ENCODE results near the gene GRID1. TPM values are rescaled to one million over a fixed set of nuclear protein-coding genes. Genes with fewer than 3 reads are reported as not detected.

Gene GRID1
- total RNA-seq, 1 donor from 2014 or later = 0.22 TPM

GRCh38 chr10:86192147-86192546 lies 174.4 kb downstream of the GRID1 start:
- no peak overlapping the region for H3K27ac Mint-ChIP-seq
- no peak overlapping the region for H3K4me3 Mint-ChIP-seq (ENCODE audit: low read depth)
- DNase-seq (ENCODE audit: low spot score, unreplicated experiment) = no peak
- no peaks in the 10 kb centered on the region for H3K4me1 Mint-ChIP-seq (ENCODE audit: low read depth)
- TF ChIP-seq CTCF (IDR thresholded peaks at IDR 0.05; ENCODE audit: unreplicated experiment) = no peak
- no peaks in the 10 kb centered on the region for H3K9me3 Mint-ChIP-seq (ENCODE audit: low read depth)
- H3K27me3 Mint-ChIP-seq = peaks cover 23% of the 10 kb centered on the region
- H3K36me3 Mint-ChIP-seq (ENCODE audit: insufficient read depth) = no peaks in the 10 kb centered on the region

GRCh38 chr10:86191686-86192085 lies 174.9 kb downstream of the GRID1 start:
- Mint-ChIP-seq H3K27me3 (peaks cover 18% of the 10 kb centered on the region), H3K4me1 (ENCODE audit: low read depth) (no peaks in the 10 kb centered on the region)

GRCh38 chr10:86191166-86191565 lies 175.4 kb downstream of the GRID1 start:
- peaks cover 1% of the 10 kb centered on the region for H3K9me3 Mint-ChIP-seq (ENCODE audit: low read depth)
- DNase-seq (ENCODE audit: low spot score, unreplicated experiment) = no peak
- no peaks in the 10 kb centered on the region for H3K4me1 Mint-ChIP-seq (ENCODE audit: low read depth)
- H3K27ac Mint-ChIP-seq = no peak overlapping the region
- H3K4me3 Mint-ChIP-seq (ENCODE audit: low read depth) = no peak overlapping the region
- H3K27me3 Mint-ChIP-seq = peaks cover 16% of the 10 kb centered on the region
- no peaks in the 10 kb centered on the region for H3K36me3 Mint-ChIP-seq (ENCODE audit: insufficient read depth)
- TF ChIP-seq CTCF (IDR thresholded peaks at IDR 0.05; ENCODE audit: unreplicated experiment) = no peak

More at GRCh38 chr10:86191686-86192085, 174.9 kb downstream of the GRID1 start:
- no peak for DNase-seq (ENCODE audit: low spot score, unreplicated experiment)
- Mint-ChIP-seq H3K36me3 (ENCODE audit: insufficient read depth) (no peaks in the 10 kb centered on the region), H3K4me3 (ENCODE audit: low read depth) (no peak overlapping the region), H3K9me3 (ENCODE audit: low read depth) (no peaks in the 10 kb centered on the region), H3K27ac (no peak overlapping the region)
- no peak for TF ChIP-seq CTCF (IDR thresholded peaks at IDR 0.05; ENCODE audit: unreplicated experiment)

GRCh38 chr10:86190291-86190690 lies 176.3 kb downstream of the GRID1 start:
- Mint-ChIP-seq H3K36me3 (ENCODE audit: insufficient read depth) (no peaks in the 10 kb centered on the region), H3K4me1 (ENCODE audit: low read depth) (no peaks in the 10 kb centered on the region), H3K27ac (no peak overlapping the region), H3K9me3 (ENCODE audit: low read depth) (peaks cover 5% of the 10 kb centered on the region), H3K4me3 (ENCODE audit: low read depth) (no peak overlapping the region), H3K27me3 (peaks cover 10% of the 10 kb centered on the region)
- DNase-seq (ENCODE audit: low spot score, unreplicated experiment) = no peak
- TF ChIP-seq CTCF (IDR thresholded peaks at IDR 0.05; ENCODE audit: unreplicated experiment) = no peak

GRCh38 chr10:86189891-86190290 lies 176.7 kb downstream of the GRID1 start:
- Mint-ChIP-seq H3K27me3 (peaks cover 10% of the 10 kb centered on the region), H3K4me1 (ENCODE audit: low read depth) (no peaks in the 10 kb centered on the region), H3K27ac (no peak overlapping the region), H3K36me3 (ENCODE audit: insufficient read depth) (no peaks in the 10 kb centered on the region), H3K4me3 (ENCODE audit: low read depth) (no peak overlapping the region), H3K9me3 (ENCODE audit: low read depth) (peaks cover 5% of the 10 kb centered on the region)
- TF ChIP-seq CTCF (IDR thresholded peaks at IDR 0.05; ENCODE audit: unreplicated experiment) = no peak
- no peak for DNase-seq (ENCODE audit: low spot score, unreplicated experiment)

Measured in progenitor cell of endocrine pancreas (in vitro differentiated cells).